HG03457 (cell line): Measurements from ENCODE around the gene WWP2.
"Not testable (repeated sequence)": the region's sequence is repeated elsewhere in the genome, so short reads cannot be mapped to it uniquely, and the experiment has no call there.

ENCODE experiments used
- ATAC-seq: cut with Tn5 transposase; IDR thresholded peaks from one replicate; pipeline ENCODE4 v1.9.1; 2021; ENCODE audit warnings: moderate number of reproducible peaks; ENCODE audit not compliant: unreplicated experiment

Gene WWP2

GRCh38 chr16:69939821-69940585 is 177.9 kb downstream of the WWP2 start:
- no peak for ATAC-seq

GRCh38 chr16:69940676-69941075 is 178.5 kb downstream of the WWP2 start:
- no peak for ATAC-seq

- ATAC-seq: no peak
Observed at GRCh38 chr16:69941251-69942098, 179.3 kb downstream of the WWP2 start.

GRCh38 chr16:69942099-69942491 is 180.0 kb downstream of the WWP2 start:
- ATAC-seq: no peak

- ATAC-seq: no peak
Observed at GRCh38 chr16:69942627-69943170, 180.6 kb downstream of the WWP2 start.

GRCh38 chr16:69943241-69944036 is 181.3 kb downstream of the WWP2 start:
- not testable (repeated sequence) for ATAC-seq

- not testable (repeated sequence) for ATAC-seq
Observed at GRCh38 chr16:69950411-69950810, 188.3 kb downstream of the WWP2 start.

- ATAC-seq: not testable (repeated sequence)
Observed at GRCh38 chr16:69951017-69951671, 189.0 kb downstream of the WWP2 start, which contains the start of gene CLEC18A. Gene CLEC18A (plus strand): TSS chr16:69951334. CDS start chr16:69951367, 33 bp downstream.

GRCh38 chr16:69951672-69952031 is 189.5 kb downstream of the WWP2 start:
- not testable (repeated sequence) for ATAC-seq

GRCh38 chr16:69952116-69952515 is 190.0 kb downstream of the WWP2 start:
- not testable (repeated sequence) for ATAC-seq

GRCh38 chr16:69952572-69953355 is 190.6 kb downstream of the WWP2 start:
- not testable (repeated sequence) for ATAC-seq

GRCh38 chr16:69954241-69954640 is 192.1 kb downstream of the WWP2 start:
- not testable (repeated sequence) for ATAC-seq

GRCh38 chr16:69963312-69963711 is 201.2 kb downstream of the WWP2 start:
- not testable (repeated sequence) for ATAC-seq

GRCh38 chr16:69964960-69965660 is 203.0 kb downstream of the WWP2 start:
- ATAC-seq: not testable (repeated sequence)

- not testable (repeated sequence) for ATAC-seq
Observed at GRCh38 chr16:69965661-69966054, 203.5 kb downstream of the WWP2 start.

GRCh38 chr16:69967688-69968087 is 205.6 kb downstream of the WWP2 start:
- ATAC-seq: not testable (repeated sequence)

GRCh38 chr16:69968125-69968524 is 206.0 kb downstream of the WWP2 start:
- not testable (repeated sequence) for ATAC-seq

GRCh38 chr16:69969657-69970056 is 207.5 kb downstream of the WWP2 start:
- ATAC-seq: not testable (repeated sequence)

- not testable (repeated sequence) for ATAC-seq
Observed at GRCh38 chr16:69972120-69972519, 210.0 kb downstream of the WWP2 start.
